Adrenal gland (tissue), 5 donors: ENCODE data around the gene SIL1.

Experiments used
- POLR2A ChIP-seq, 2 donors: fragments of 450-650 bp; IDR thresholded peaks; one replicate each; pipeline ENCODE4 v1.6.1; 2017; ENCODE audit warnings: antibody characterized with exemption in 2 of 2, mild to moderate bottlenecking in 2 of 2, moderate library complexity in 1 of 2
- TF ChIP-seq, protein P1 (sequence below), 6 experiments: fragments of 450-650 bp in 4 of 6; fragments of 200-600 bp in 2 of 6; sonication (generic) in 1 of 6; IDR thresholded peaks; 1 replicate in 5 of 6; 2 replicates in 1 of 6; pipeline versions ENCODE4 v1.5.1 to v1.8.0; 2016 to 2021; ENCODE audit warnings: antibody characterized with exemption in 6 of 6, mild to moderate bottlenecking in 2 of 6, moderate library complexity in 1 of 6
- donor health status: DM: no; HTN: no; CAD: no.

DNA sequence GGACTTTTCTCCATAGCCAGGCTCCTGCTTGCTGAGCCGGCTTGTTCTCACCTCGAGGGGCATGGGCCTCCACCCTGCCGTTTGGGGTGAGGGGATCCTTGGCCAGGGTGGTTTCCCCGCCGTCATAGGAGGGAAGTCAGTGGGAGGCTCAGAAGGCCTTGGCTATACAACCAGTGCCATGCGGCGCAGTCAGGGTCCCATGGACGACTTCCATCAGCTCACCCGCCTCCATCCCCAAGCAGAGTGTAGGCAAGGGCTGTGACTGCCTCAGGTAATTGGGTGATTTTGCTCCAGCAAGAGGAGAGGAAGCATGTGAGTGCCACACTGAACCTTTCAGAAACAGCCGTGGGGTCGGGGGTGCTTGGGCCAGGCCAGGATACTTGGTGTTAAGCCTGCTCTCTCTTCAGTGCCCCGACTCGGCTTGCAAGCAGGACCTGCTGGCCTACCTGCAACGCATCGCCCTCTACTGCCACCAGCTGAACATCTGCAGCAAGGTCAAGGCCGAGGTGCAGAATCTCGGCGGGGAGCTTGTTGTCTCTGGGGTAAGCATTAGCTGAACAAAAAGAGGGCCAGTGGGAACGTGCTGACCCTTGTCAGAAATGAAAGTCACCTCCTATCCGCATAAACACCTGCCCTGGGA lies 265.9 kb downstream of the SIL1 start:
- TF ChIP-seq, protein P1, sequence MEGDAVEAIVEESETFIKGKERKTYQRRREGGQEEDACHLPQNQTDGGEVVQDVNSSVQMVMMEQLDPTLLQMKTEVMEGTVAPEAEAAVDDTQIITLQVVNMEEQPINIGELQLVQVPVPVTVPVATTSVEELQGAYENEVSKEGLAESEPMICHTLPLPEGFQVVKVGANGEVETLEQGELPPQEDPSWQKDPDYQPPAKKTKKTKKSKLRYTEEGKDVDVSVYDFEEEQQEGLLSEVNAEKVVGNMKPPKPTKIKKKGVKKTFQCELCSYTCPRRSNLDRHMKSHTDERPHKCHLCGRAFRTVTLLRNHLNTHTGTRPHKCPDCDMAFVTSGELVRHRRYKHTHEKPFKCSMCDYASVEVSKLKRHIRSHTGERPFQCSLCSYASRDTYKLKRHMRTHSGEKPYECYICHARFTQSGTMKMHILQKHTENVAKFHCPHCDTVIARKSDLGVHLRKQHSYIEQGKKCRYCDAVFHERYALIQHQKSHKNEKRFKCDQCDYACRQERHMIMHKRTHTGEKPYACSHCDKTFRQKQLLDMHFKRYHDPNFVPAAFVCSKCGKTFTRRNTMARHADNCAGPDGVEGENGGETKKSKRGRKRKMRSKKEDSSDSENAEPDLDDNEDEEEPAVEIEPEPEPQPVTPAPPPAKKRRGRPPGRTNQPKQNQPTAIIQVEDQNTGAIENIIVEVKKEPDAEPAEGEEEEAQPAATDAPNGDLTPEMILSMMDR (IDR thresholded peaks at IDR 0.05) = no peak
- no peak for TF ChIP-seq POLR2A (IDR thresholded peaks at IDR 0.05)
